ENCODE results near the gene HOXB4.

HOXB4 gene

DNA sequence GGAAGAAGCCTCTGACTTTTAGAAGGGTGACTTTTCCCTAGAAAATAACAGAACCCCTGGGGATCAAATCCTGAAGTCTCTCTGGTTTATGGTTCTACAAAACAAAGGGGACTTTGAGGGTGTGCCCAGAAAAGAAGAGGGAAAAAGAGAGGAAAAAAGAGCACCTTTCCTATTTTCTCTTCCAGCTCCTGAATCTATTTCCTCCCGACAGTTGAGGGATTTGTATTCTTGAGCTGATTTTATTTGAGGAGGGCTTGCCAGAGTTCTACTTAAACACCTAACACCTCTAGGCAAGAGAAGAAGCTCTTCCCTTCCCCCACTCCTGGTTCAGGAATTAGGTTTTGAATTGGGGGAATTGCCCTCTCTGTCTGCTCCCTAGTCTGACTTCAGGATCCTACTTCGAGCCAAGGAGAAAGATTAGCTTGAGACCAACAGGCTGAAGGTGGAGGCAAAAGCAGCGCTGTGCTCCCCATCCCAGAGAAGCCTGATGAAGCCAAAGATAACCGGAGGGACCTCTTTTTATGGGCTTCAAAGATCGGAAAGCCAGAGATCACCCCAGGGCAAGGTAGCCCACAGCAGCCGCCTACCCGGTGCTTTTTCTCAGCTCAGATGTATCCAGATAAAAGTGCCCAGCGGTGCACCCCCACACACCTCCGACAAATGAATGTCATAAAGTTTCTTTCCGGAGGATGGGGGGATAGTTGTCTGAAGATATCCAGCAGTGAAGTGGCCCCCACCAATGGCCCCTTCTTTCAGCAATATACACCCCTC, 11.1 kb upstream of the HOXB4 start:
- DNase-seq: no peak

DNA sequence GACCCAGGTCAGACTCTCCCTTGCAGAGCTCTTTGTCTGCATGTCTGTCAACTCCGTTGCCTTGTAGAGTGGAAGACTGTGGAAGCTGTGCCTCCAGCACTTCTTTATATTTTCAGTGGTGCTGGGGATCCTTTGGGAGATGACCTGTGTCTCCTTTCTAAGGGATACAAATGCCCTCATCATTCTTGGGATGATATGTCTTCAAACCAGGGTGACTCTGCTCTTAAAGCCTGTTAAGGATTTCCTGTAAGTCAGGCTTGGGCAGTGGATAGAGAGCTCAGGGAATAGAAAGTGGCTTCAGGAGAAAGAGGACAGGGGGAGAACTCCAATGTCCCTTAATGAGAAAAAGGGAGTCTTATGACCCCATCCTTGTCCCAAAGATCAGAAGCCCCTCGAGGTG, 10.4 kb upstream of the HOXB4 start:
- no peak for DNase-seq

DNA sequence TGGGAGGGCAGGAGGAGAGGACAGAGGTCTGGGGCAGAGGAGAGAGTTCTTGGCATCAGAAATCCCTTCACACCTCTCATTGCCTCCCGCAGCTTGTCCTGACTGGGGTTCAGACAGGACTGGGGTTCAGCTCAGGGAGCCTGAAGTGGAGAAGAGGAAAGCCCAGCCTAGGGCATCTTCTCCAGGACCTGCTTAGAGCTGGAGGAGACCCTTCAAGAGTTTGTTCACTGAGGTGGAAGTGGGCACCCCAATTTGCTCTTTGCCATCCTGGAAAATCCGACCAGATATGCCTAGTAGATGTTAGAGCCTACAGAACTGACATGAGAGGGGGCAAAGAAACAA, 9.9 kb upstream of the HOXB4 start:
- no peak for DNase-seq

DNA sequence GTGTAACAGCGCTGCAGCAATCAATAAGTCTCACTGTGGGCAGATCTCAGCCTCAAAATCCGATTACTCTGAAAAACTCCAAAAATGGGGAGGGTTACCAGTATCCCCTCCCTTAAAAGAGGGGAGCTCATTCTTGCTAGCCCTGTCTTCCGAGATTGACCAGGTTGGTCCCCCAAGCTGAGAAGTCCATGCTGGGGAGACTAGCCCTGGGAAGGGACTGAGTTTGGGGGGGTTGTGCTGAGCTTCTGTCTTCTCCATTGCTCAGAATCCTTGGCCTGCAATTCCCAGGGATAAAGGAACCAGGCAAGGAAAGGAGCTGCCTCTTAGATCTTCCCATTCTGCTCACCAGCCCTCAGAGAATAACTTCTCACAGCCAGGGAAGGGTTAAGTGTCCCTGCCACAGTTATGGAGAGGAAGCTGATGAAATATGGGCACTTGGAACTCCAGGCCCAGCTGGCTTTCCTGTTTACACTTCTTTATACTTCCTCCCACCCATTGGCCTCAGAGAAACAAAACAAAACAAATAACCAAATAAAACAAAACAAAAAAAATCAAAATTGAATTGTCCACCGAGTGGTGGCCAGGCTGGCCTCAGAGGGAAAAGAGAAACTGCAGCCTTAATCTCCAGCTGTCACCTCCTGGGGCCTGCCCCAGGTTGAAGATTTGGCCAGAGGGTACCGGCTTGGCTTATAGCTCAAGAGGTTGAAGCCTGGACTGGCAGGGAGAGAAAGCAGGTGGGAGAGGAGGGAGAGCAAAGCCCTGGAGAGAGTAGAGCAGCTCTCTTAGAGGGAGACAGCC, 9.3 kb upstream of the HOXB4 start:
- DNase-seq: peak; percentile 98

DNA sequence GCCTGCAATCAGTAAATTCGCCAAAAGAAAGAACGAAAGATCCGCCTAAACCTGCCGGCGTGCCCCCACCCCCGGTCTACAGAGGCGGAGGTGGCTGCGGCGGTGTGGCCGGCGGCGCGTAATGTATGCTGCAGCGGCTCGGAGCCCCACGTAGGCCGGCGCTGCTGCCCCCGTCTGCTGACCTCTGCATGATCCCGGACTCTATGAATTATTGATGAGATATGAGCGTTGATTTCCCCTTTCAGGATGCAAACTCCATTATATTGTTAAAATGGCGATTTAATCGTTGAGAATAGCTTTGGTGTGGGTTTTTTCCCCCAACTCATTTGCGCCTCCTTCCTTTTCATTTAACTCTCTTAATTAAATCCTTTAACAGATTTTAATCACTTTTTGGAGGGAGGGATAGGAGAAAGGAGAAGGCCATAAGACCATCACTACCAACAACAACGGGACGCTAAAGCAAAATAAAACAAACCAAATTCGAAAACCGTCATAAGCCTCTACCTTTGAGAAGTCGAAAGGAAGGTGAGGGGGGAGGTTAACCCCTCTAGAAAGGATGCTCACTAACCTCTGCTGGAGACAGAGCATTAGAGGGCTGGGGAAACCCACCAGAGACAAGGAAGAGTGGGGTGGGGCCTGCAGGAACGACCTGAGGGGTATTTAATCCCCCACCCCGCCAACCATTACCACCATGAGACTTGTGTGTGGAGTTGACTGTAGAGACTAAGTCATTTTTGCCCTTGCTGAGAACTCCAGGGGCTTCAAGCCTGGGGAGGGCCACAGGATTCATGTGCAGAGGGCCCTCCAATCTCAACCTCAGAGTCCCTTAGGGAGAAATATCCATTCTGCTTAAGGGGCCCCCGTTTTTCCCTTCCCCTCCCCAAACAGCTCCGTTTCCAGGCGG, 8.5 kb upstream of the HOXB4 start:
- DNase-seq: peak; percentile 58

DNA sequence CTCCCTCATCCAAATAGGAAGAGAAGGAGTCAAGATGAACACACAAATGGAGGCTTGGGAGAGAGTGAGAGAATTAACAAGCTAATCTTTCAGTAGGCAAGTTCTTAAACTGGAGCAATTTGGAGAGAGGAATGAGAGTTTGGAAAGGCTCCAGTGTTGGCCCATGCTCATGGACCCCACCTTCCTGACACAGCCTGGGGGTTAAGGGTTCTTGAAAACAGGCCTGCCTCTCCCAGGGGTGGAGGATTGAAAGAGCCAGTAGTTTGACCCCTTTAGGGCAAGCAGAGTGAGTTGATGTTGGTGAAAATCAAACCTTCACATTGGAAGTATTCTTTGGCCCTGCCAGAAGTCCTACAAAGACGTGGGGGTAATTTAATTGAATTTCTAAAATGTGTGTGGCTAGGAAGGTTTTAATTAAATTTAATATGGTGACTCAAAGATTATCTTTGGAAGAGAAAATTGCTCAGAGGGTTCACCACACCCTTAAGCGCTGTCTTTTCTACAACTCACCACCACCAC, 6.1 kb upstream of the HOXB4 start:
- DNase-seq: no peak

DNA sequence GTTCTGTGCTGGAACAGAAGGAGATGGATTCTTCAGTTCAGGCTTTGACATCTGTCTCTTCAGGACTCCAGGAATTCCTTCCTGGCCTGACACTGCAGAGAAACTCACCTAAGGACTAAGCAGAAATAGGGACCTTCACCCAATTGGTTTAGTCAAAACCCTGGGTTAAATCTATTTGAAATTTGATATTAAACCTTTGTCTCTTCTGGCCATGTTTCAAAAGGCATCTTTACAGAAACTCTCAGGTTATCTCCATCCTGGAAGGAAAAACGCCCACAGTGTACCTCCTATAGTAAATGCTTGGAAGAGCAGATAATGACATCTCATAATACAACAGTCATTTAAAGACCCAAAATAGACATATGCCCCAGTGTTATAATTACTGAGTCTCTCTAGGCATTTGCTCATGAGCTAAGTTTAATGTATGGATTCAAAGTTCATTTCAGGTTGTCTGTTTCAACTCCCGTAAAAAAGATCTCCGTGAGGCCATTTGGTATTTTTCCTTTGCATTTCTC, 5.6 kb upstream of the HOXB4 start:
- DNase-seq: no peak

DNA sequence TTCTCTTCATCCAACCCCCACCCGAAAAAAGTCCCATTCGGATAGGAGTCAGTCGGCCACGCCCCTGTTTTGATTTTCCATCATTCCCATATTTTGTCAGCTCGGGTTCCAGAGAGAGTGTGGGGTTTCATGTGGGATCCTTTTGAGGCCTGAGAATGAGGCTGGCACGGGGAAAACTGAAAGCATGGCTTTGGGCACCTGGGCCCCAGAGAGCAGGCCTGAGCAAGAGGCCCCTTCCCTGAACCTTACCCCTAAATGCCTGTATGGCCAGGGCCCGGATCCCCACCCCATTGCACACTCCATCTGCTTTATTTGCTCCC, 4.6 kb upstream of the HOXB4 start:
- DNase-seq: peak; percentile 51

DNA sequence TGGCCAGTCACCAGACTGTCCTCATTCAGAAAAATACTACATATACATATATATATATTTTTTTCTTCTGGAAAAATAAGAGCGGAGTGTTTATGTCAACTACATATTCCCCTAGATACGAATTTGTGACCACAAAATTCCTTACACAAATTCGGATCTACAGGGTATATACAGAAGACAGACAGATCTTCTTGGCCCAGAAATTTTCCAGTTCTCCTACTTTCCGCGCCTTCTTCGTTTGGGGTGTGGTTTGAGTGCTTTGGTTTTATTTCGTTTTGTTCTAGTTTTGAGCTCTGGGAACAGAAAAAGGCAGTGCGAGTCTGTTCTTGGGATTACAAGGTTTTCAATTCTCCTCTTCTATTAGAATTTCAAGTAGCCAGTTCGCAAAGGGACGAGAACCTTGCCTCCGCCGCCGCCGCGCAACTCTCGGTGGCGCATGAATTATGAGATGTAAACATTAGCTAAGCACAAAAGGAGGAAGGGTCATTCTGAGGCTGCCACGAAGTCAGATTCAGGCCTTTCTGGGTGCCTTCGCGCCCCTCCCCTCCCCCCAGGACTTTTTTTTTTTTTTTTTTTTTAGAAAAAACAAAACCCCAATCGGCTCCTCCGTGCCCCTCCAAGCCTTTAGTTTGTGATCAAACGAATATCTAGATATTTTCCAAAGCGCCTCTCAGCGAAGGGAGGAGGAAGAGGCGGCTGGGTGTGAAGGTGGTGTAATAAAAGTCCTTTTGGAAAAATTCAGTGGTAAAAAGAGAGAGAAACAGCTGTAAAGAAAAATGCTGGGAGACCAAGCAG, 1.8 kb upstream of the HOXB4 start:
- peak; percentile 69 for DNase-seq

DNA sequence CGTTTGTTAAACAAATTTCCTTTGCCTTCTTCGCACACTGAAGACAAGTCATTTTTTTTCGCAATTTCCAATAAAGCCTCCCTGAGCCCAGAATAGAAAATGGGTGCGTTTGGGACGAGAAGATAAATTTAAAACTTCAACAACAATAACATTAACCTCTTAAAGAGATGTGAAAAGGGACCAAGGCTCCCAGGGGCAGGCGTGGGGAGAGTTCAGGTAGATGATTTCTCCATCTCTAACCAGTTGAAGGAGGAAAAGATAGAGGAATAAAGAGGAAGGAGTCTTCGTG, 1.3 kb upstream of the HOXB4 start:
- DNase-seq: no peak

DNA sequence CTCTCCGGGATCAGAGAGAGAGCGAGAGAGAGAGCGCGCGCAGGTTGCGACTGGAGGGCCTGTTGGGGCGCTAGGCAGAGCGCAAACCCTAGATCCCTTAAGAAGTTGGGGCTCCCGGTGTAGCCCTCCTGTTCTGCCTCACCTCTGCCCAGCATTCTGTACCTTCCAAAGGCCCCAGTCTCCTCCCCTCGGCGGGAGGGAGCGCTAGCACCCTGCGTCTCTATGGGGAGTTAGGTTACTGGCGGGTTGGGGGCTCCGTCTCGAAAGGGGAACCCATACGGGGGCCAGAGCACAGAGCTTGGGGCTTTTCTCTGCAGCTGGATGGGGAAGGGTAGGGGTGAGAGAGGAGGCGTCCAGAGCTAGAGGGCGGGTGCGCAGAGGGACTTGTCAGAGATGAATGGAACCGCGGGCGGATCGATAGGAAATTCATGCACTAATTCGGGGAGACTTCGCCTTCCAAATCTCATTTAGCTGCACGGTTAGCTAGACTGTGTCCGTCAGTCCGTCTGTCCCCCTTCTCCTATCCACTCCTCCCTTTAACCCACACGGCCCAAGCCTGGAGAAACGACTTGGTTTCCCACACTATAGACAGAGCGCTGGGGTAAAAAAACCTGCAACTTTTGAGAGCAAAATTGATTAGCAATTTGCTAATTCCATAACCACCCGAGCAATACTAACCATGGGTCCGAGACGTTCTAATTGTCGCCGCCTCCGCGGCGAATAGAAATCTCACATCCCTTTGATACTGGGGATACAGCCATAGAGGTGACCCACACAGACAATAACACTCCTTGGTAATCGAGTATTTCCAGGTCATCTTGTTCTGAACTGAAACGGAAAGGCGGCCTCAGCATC, 693 bp upstream of the HOXB4 start:
- DNase-seq: peak; percentile 82

DNA sequence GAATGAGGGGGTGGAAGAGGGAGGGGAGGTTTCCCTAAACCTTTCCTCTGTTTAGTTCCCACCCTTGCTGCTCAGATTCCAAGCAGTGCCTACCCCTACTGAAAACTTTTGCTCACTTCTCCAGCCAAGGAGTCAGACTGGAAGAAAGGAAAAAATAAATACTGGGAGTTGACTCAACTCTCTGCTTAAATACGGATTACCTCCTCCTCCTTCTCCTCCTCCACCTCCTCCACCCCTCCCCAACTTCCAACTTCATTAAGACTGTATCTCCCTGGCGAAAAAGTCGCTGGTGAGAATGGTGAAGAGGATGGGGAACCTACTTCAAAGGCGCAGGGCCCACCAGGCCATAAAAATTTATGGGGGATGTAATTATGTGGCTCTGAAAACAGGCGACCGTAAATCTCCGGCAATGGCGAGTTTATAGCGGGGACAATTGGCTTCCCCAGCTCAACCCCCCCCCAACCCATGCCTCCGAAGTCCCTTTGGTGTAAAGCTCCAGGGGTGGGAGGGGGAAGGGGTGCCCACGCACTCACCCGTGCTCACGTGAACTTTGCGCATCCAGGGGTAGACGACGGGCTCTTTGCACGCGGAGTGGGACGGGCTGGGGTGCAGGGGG, 712 bp downstream of the HOXB4 start:
- no peak for DNase-seq

DNA sequence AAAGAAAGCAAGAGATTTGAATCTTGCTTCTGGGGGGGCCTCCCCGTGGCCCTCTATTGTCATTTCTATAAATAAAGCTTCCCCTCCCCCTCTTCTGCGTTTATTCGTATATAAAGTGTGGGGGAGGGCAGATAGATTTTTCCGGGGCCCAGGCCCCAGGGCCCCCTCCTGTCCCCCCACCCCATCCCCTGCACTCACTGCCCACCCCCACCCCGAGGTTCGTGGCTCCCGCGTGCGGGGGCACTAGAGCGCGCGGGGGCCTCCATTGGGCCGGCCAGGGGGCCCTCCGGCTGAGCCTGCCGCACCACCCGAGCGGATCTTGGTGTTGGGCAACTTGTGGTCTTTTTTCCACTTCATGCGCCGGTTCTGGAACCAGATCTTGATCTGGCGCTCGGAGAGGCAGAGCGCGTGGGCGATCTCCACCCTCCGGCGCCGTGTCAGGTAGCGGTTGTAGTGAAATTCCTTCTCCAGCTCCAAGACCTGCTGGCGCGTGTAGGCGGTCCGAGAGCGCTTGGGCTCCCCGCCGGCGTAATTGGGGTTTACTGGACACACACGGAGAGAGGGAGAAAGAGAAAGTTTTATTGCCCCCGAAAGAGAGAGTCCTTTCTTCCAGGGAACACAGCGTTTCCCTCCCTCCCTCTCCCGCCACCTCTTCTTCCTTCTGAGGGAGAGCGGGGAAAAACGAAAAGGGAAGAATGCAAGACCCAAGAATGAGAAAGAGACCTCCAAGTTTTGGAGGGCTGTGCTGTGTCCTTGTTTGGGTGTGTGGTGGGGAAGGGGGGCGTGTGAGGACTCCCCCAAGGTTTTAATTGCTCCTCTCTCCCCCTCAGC, 1.5 kb downstream of the HOXB4 start:
- peak; percentile 45 for DNase-seq

DNA sequence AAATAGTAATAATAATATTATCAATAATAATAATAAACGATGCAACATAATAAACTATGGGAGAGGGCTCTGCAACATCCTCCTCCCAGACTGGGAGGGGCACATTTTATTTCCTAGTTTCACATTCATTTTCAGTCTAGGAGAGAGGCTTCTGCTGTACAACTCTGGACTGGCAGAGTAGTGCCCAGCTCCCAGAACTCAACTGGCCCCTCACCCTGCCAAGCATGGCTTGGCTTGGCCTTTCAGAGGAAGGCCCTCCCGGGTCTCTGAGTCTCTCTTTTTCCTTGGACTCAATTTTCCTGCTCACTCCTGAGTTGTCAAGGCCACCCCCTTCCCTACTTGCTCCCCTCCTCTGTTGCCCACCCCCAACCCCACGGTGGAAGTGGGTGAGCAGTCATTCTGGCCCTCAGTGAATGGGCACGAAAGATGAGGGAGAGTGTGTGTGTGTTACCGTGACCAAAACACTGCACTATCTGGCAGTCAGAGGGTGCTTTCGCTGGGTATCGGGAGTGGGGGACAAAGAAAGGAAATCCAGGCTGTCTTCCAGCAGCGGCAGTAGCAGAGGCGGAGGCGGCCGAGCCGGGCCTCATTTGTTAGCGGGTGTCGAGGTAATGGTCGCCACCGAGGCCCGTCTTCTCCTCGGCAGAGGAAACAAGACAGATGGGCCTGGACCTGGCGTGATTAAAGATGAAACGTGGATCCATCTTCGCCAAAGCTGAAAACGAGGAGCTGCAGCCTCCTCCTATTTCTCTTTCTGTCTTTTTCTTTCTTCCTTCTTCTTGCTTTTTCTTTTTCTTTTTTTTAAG, 2.3 kb downstream of the HOXB4 start:
- no peak for DNase-seq

DNA sequence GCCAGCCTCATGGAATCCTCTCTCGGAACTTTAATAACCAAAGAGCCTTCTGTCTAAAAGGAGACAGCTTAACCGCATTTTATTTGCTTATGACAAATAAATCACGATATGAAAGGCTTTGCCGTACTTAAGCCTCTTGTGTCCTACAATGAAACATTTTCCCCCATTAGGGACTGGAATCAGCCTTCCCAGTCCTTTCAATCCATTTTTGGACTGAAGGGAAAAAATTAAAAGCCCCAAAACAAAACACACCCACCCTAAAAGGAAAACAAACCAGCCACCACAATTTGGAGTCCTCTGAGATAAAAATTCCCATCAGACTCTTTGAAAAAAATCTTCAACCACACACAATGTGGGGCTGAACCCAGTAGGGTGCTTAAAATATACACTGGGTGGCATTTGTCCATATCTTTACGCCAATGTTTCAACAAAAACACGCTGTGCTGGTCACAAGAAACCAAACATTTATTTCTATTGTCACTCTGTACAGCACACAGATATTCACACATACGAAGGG, 3.0 kb downstream of the HOXB4 start:
- peak; percentile 93 for DNase-seq

DNA sequence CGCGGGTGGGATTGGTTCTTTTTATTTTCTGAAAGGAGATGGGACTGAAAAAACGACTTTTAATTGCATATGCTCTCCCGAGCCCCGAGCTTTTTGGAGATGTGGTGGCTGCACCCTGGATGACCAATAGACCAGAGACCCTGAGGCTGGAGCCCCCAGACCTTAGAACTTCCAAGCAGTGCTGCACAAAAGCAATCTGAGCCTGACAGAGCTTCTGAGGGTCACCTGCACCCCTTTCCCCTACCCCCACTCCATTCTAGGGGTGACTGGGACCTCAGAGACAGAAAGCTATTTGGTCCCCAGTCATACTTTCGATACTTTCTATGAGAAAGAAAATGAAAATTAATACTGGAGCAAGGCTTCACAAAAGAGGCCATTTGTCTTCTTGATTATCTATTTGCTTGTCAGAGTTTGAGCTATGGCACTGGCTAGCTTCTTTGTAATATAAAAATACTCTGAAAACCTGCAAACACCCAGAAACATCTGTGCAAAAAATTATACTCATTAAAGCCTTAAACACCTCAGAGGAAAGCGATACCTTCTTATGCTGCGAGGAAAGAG, 3.6 kb downstream of the HOXB4 start:
- no peak for DNase-seq

DNA sequence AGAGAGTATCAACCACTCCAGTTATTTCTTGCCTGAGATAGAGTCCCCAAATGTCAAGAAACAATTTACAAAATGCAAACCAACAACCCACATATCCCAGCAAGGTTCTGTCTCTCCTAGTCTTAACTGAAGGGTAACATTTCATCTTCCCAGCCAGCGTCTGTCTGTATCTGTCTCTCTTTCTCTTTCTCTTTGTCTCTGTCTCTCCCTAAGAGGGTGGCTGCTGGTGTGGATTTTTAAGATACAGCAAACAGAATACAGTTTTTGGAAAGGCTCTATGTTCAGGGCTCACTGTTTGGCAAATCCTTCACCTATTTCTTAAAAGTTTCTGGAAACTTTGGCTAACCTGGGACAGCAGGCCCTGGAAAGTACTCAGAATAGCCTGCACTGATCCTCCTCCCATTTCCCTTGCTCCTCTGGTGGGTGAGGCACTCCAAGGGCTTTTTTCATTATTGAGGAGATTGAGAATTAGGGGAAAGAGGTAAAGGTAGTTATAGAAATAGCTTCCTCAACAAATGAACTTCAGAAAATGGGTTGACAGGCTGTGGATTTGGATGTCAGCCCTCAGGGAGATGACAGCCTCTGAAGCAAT, 6.2 kb downstream of the HOXB4 start:
- DNase-seq: no peak
